H1 (cell line): Measurements from ENCODE around the gene TMEM191B. TPM values are rescaled to one million over a fixed set of nuclear protein-coding genes. Genes with fewer than 3 reads are reported as not detected.
"Not testable (repeated sequence)": the region's sequence is repeated elsewhere in the genome, so short reads cannot be mapped to it uniquely, and the experiment has no call there.

Experiments
- CTCF ChIA-PET: fragments of 300-600 bp; sonication (Branson Sonifier 250); formaldehyde crosslinking; loops from one replicate; lab custom pipeline; 2021; ENCODE audit not compliant: partially characterized antibody; lab: Charles Lee
- POLR2A ChIA-PET: fragments of 300-600 bp; sonication (Branson Sonifier 250); formaldehyde crosslinking; loops from one replicate; lab custom pipeline; 2021; ENCODE audit warnings: inconsistent platforms; ENCODE audit not compliant: partially characterized antibody; lab: Charles Lee
- DNase-seq, 2 experiments: peaks; one replicate each; pipeline versions ENCODE4 v3.0.0 to v3.0.0-alpha.2; 2010 to 2022; ENCODE audit warnings: low spot score in 2 of 2, low read depth in 1 of 2, mixed read lengths in 1 of 2
- FAIRE-seq: peaks from 2 replicates; lab custom pipeline; 2011; peaks lifted over from hg19 to GRCh38; lab: Jason Lieb, UNC
- H2AFZ ChIP-seq: 2 replicates; pipeline ENCODE4 v1.8.1; 2012; ENCODE audit warnings: low read length, inconsistent platforms
- H2AK5ac ChIP-seq: 2 replicates; pipeline ENCODE4 v1.6.1; 2013; ENCODE audit warnings: low read depth, low read length
- H2BK120ac ChIP-seq: replicated peaks from 2 replicates; pipeline ENCODE3; 2013; ENCODE audit warnings: low read depth, low read length, inconsistent platforms
- H2BK12ac ChIP-seq: 2 replicates; pipeline ENCODE4 v1.6.1; 2013; ENCODE audit warnings: low read depth, low read length
- H2BK15ac ChIP-seq: 2 replicates; pipeline ENCODE4 v1.6.1; 2013; ENCODE audit warnings: low read length
- H2BK20ac ChIP-seq: 2 replicates; pipeline ENCODE4 v1.6.1; 2013; ENCODE audit warnings: low read length
- H2BK5ac ChIP-seq: 2 replicates; pipeline ENCODE4 v1.6.1; 2013; ENCODE audit warnings: low read depth, low read length
- H3K14ac ChIP-seq: 2 replicates; pipeline ENCODE4 v1.6.1; 2013; ENCODE audit warnings: inconsistent platforms; ENCODE audit not compliant: insufficient read length
- H3K18ac ChIP-seq: 2 replicates; pipeline ENCODE4 v1.6.1; 2013; ENCODE audit warnings: low read length; ENCODE audit errors: extremely low read depth
- H3K23ac ChIP-seq: 2 replicates; pipeline ENCODE4 v1.6.1; 2013; ENCODE audit warnings: inconsistent platforms; ENCODE audit not compliant: insufficient read length
- H3K23me2 ChIP-seq: 2 replicates; pipeline ENCODE4 v1.6.1; 2013; ENCODE audit warnings: low read depth, low read length
- H3K27ac ChIP-seq: 2 replicates; pipeline ENCODE4 v1.6.1; 2011; ENCODE audit warnings: low read depth, low read length, inconsistent platforms
- H3K27me3 ChIP-seq, 4 experiments: replicated peaks in 1 of 4; 1 replicate in 1 of 4; 2 replicates in 3 of 4; pipeline versions ENCODE4 v1.6.1 to v1.8.1; 2011 to 2013; ENCODE audit warnings: low read length in 3 of 4, mild to moderate bottlenecking in 3 of 4, inconsistent platforms in 2 of 4, mixed read lengths in 2 of 4, moderate library complexity in 1 of 4; ENCODE audit not compliant: control insufficient read depth in 3 of 4, insufficient read depth in 3 of 4; ENCODE audit errors: extremely low read depth in 1 of 4
- H3K36me3 ChIP-seq, 4 experiments: 2 replicates each; pipeline versions ENCODE4 v1.6.1 to v1.8.1; 2011 to 2013; ENCODE audit warnings: mild to moderate bottlenecking in 4 of 4, low read length in 3 of 4, moderate library complexity in 2 of 4, control low read depth in 1 of 4, inconsistent platforms in 1 of 4; ENCODE audit not compliant: insufficient read depth in 4 of 4, control insufficient read depth in 2 of 4
- H3K4ac ChIP-seq: replicated peaks from 2 replicates; pipeline ENCODE3; 2013; ENCODE audit warnings: low read length, low read depth, mixed read lengths, inconsistent platforms; ENCODE audit not compliant: insufficient read length
- H3K4me1 ChIP-seq, 4 experiments: replicated peaks in 1 of 4; 1 replicate in 1 of 4; 2 replicates in 3 of 4; pipeline versions ENCODE4 v1.6.1 to v1.8.1; 2011 to 2013; ENCODE audit warnings: low read length in 3 of 4, inconsistent platforms in 2 of 4, mixed read lengths in 1 of 4; ENCODE audit not compliant: insufficient read depth in 4 of 4, control insufficient read depth in 3 of 4
- H3K4me2 ChIP-seq, 2 experiments: 2 replicates each; pipeline versions ENCODE4 v1.6.1 to v1.8.1; 2011 to 2013; ENCODE audit warnings: low read depth in 2 of 2, low read length in 2 of 2, control low read depth in 1 of 2, inconsistent platforms in 1 of 2, mild to moderate bottlenecking in 1 of 2; ENCODE audit not compliant: insufficient read depth in 1 of 2
- H3K4me3 ChIP-seq, 4 experiments: fragments of 200-600, 300-600 bp in 1 of 4; sonication (generic), shearing (Covaris generic), sonication (Bioruptor Twin) in 1 of 4; 2 replicates each; pipeline versions ENCODE4 v1.5.1 to v1.8.1; 2011 to 2016; ENCODE audit warnings: low read length in 4 of 4, low read depth in 3 of 4, control low read depth in 2 of 4, inconsistent platforms in 2 of 4, mild to moderate bottlenecking in 2 of 4, mixed read lengths in 1 of 4, moderate library complexity in 1 of 4; ENCODE audit not compliant: insufficient read depth in 2 of 4; ENCODE audit errors: extremely low read depth in 1 of 4
- H3K56ac ChIP-seq: replicated peaks from 2 replicates; pipeline ENCODE3; 2013; ENCODE audit warnings: low read depth, mild to moderate bottlenecking, mixed read lengths, low read length, inconsistent platforms; ENCODE audit not compliant: insufficient read length
- H3K79me1 ChIP-seq: 2 replicates; pipeline ENCODE4 v1.6.1; 2013; ENCODE audit warnings: low read depth, low read length, control low read depth
- H3K79me2 ChIP-seq, 2 experiments: 2 replicates each; pipeline versions ENCODE4 v1.6.1 to v1.8.1; 2012 to 2013; ENCODE audit warnings: low read length in 2 of 2, mild to moderate bottlenecking in 2 of 2, inconsistent platforms in 1 of 2; ENCODE audit not compliant: insufficient read depth in 2 of 2, control insufficient read depth in 1 of 2
- H3K9ac ChIP-seq, 4 experiments: replicated peaks in 1 of 4; 1 replicate in 1 of 4; 2 replicates in 3 of 4; pipeline versions ENCODE4 v1.6.1 to v1.8.1; 2011 to 2013; ENCODE audit warnings: low read depth in 3 of 4, low read length in 3 of 4, control low read depth in 2 of 4, mild to moderate bottlenecking in 2 of 4, moderate library complexity in 2 of 4, inconsistent platforms in 1 of 4; ENCODE audit errors: extremely low read depth in 1 of 4
- H3K9me3 ChIP-seq, 2 experiments: 2 replicates each; pipeline versions ENCODE4 v1.6.1 to v1.8.1; 2012 to 2013; ENCODE audit warnings: mild to moderate bottlenecking in 2 of 2, moderate library complexity in 2 of 2, control low read depth in 1 of 2, inconsistent platforms in 1 of 2, low read depth in 1 of 2, low read length in 1 of 2, mixed read lengths in 1 of 2; ENCODE audit not compliant: insufficient read depth in 2 of 2
- H4K20me1 ChIP-seq, 2 experiments: replicated peaks in 1 of 2; 2 replicates each; pipeline versions ENCODE3 to v1.8.1; 2011 to 2013; ENCODE audit warnings: inconsistent platforms in 2 of 2, low read length in 2 of 2, mild to moderate bottlenecking in 1 of 2; ENCODE audit not compliant: insufficient read depth in 2 of 2, control insufficient read depth in 1 of 2
- H4K5ac ChIP-seq: 2 replicates; pipeline ENCODE4 v1.6.1; 2013; ENCODE audit warnings: low read length, low read depth, mixed read lengths, inconsistent platforms; ENCODE audit not compliant: insufficient read length
- H4K8ac ChIP-seq: 2 replicates; pipeline ENCODE4 v1.8.0; 2013; ENCODE audit warnings: mild to moderate bottlenecking, moderate library complexity, low read length, inconsistent platforms; ENCODE audit not compliant: insufficient read depth; ENCODE audit errors: extremely low read depth
- H4K91ac ChIP-seq: replicated peaks from 2 replicates; pipeline ENCODE3; 2013; ENCODE audit warnings: low read length, mixed read lengths, inconsistent platforms; ENCODE audit not compliant: insufficient read length
- WGBS, 2 experiments: shearing (Covaris generic) in 1 of 2; methylation state at CpG; one replicate each; pipeline versions ENCODE4 v1.1.6 to v1.1.7; 2013 to 2015; ENCODE audit warnings: low lambda C conversion rate in 2 of 2, mixed read lengths in 2 of 2, inconsistent platforms in 1 of 2, low coverage in 1 of 2, missing lambda C conversion rate in 1 of 2; ENCODE audit not compliant: insufficient replicate concordance in 2 of 2, insufficient coverage in 1 of 2, insufficient read length in 1 of 2; ENCODE audit errors: extremely low coverage in 1 of 2, missing lambda C conversion rate in 1 of 2; 5-methylcytosine and 5-hydroxymethylcytosine counted together
- polyA plus RNA-seq, 7 experiments: library from polyadenylated mRNA; depleted of rRNA in 3 of 7; stranded (reverse) in 5 of 7; unstranded in 2 of 7; fragments of >200 nt in 5 of 7; fragments of 200-250 nt in 2 of 7; gene quantifications; 1 replicate in 5 of 7; 2 replicates in 1 of 7; 4 replicates in 1 of 7; pipeline versions ENCODE4 v1.2.1 to v1.2.3, GENCODE V29; 2011 to 2013; ENCODE audit warnings: missing spikeins in 2 of 7, mixed read lengths in 2 of 7
- total RNA-seq: library from RNA; stranded (reverse); fragmentation: NEBNext Ultra II Directional; extraction: Animal tissue kit (Norgen Biotek cat#: 25700); gene quantifications from 2 replicates; pipeline ENCODE4 v1.2.1, GENCODE V29; 2021

TMEM191B gene
- total and polyA plus RNA-seq, 2 of the 8 experiments (the other 6 are each of a cell fraction or from before 2014, with no cell fraction given) = 1.2 to 1.3 TPM

- POLR2A ChIA-PET, H3K4ac ChIP-seq, H3K9me3 ChIP-seq, FAIRE-seq, H3K4me2 ChIP-seq, H2BK5ac ChIP-seq, CTCF ChIA-PET, H3K79me2 ChIP-seq, DNase-seq, H3K4me1 ChIP-seq, H3K36me3 ChIP-seq, H4K8ac ChIP-seq, H2AFZ ChIP-seq, H3K79me1 ChIP-seq, H2BK15ac ChIP-seq, H3K56ac ChIP-seq, H3K4me3 ChIP-seq, H2AK5ac ChIP-seq, H3K23ac ChIP-seq, H3K27ac ChIP-seq, H2BK120ac ChIP-seq, H3K18ac ChIP-seq, H4K5ac ChIP-seq, H3K9ac ChIP-seq, H2BK20ac ChIP-seq, H3K27me3 ChIP-seq, H3K14ac ChIP-seq, H3K23me2 ChIP-seq, H4K20me1 ChIP-seq, H2BK12ac ChIP-seq, H4K91ac ChIP-seq: not testable (repeated sequence)
- WGBS, 2 experiments = no CpG with 5 or more reads among the region's 16 CpGs
Observed at GRCh38 chr22:18570509-18571246, 43.1 kb downstream of the TMEM191B start.
